Right ventricle myocardium superior (tissue), 1 donor: Measurements from ENCODE around the gene MAP4K2. TPM values are rescaled to one million over a fixed set of nuclear protein-coding genes. Genes with fewer than 3 reads are reported as not detected.

Source experiments
- ATAC-seq: fragments of 200-7000 bp; cut with Tn5 transposase; one replicate; pipeline ENCODE4 v1.9.1; 2020; ENCODE audit warnings: mild to moderate bottlenecking; ENCODE audit not compliant: poor library complexity
- DNase-seq: peaks from one replicate; pipeline ENCODE4 v3.0.0-alpha.2; 2020
- intact Hi-C: fragments of 100-400 bp; cut with DNase I; formaldehyde crosslinking; loops from one replicate; pipeline ENCODE4 v1.11.2; 2022
- total RNA-seq: library from RNA; stranded (reverse); fragmentation: NEBNext Ultra II Directional; extraction: Animal tissue kit (Norgen Biotek cat#: 25700); gene quantifications from one replicate; pipeline ENCODE4 v1.2.1, GENCODE V29; 2021
- donor health status: DM: no; HTN: yes; CAD: no; lungs with severe emphysema.

The MAP4K2 gene
- total RNA-seq, 1 donor from 2014 or later: 7.7 TPM

- intact Hi-C loops: no loop called here
- DNase-seq (no peak), ATAC-seq (no peak)
Measured at GRCh38 chr11:64735725-64736259, 67.2 kb downstream of the MAP4K2 start.

Other genes starting within 250 kb of the MAP4K2 start
- gene SLC22A11, start 247.3 kb downstream of the MAP4K2 start, total RNA-seq: not detected
- gene SLC22A12, start 212.0 kb downstream of the MAP4K2 start, total RNA-seq: not detected
- gene NRXN2, start 80.0 kb downstream of the MAP4K2 start, total RNA-seq: 0.86 TPM
- gene RASGRP2, start 59.1 kb downstream of the MAP4K2 start, total RNA-seq: 38.4 TPM
- 183 TPM for gene PYGM, start 43.2 kb downstream of the MAP4K2 start, total RNA-seq
- 182 TPM for gene SF1, start 24.7 kb downstream of the MAP4K2 start, total RNA-seq
- gene MEN1, start 7.3 kb upstream of the MAP4K2 start, total RNA-seq: 8.6 TPM
- gene CDC42BPG, start 41.4 kb upstream of the MAP4K2 start, total RNA-seq: 0.35 TPM
- gene EHD1, start 75.4 kb upstream of the MAP4K2 start, total RNA-seq: 47.4 TPM
- 11.5 TPM for gene ATG2A, start 114.0 kb upstream of the MAP4K2 start, total RNA-seq
- 20.6 TPM for gene PPP2R5B, start 121.5 kb upstream of the MAP4K2 start, total RNA-seq
- gene GPHA2, start 132.7 kb upstream of the MAP4K2 start, total RNA-seq: not detected
- gene MAJIN, start 168.9 kb upstream of the MAP4K2 start, total RNA-seq: not detected
- 2.0 TPM for gene BATF2, start 193.8 kb upstream of the MAP4K2 start, total RNA-seq
- 126 TPM for gene ARL2, start 210.9 kb upstream of the MAP4K2 start, total RNA-seq
- 18.0 TPM for gene SNX15, start 224.2 kb upstream of the MAP4K2 start, total RNA-seq
- 7.8 TPM for gene SAC3D1, start 238.0 kb upstream of the MAP4K2 start, total RNA-seq